Rectal smooth muscle tissue (tissue), 1 donor: ENCODE data around the gene LRPAP1.
"Not testable (repeated sequence)": the region's sequence is repeated elsewhere in the genome, so short reads cannot be mapped to it uniquely, and the experiment has no call there.

Source experiments
- H3K27ac ChIP-seq: one replicate; pipeline ENCODE4 v1.7.0; 2013; ENCODE audit warnings: low read depth, low read length, inconsistent platforms
- H3K27me3 ChIP-seq: one replicate; pipeline ENCODE4 v1.7.0; 2013; ENCODE audit warnings: low read length; ENCODE audit not compliant: control insufficient read depth, insufficient read depth
- H3K36me3 ChIP-seq: one replicate; pipeline ENCODE4 v1.7.0; 2013; ENCODE audit warnings: low read length; ENCODE audit not compliant: control insufficient read depth, insufficient read depth
- H3K4me1 ChIP-seq: one replicate; pipeline ENCODE4 v1.7.0; 2013; ENCODE audit warnings: low read length; ENCODE audit not compliant: control insufficient read depth, insufficient read depth
- H3K4me3 ChIP-seq: one replicate; pipeline ENCODE4 v1.7.0; 2013; ENCODE audit warnings: low read length
- H3K9ac ChIP-seq: one replicate; pipeline ENCODE4 v1.7.0; 2013; ENCODE audit warnings: low read length

The LRPAP1 gene

DNA sequence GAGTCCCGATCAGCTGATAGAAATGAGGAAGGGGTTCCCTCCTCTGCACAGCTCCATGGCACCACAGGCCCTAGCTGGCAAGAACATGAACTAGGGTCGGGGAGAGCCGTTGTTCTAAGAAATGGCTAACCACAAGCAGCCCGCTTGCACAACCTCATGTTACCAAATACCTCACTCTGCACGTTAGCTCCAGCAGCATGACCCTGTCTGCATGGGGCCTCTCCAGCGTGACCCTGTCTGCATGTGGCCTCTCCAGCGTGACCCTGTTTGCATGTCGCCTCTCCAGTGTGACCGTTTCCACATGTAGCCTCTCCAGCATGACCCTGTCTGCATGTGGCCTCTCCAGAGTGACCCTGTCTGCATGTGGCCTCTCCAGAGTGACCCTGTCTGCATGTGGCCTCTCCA is 24.9 kb upstream of the LRPAP1 start:
- H3K36me3 ChIP-seq, H3K4me3 ChIP-seq, H3K4me1 ChIP-seq, H3K27ac ChIP-seq, H3K9ac ChIP-seq, H3K27me3 ChIP-seq: not testable (repeated sequence)

DNA sequence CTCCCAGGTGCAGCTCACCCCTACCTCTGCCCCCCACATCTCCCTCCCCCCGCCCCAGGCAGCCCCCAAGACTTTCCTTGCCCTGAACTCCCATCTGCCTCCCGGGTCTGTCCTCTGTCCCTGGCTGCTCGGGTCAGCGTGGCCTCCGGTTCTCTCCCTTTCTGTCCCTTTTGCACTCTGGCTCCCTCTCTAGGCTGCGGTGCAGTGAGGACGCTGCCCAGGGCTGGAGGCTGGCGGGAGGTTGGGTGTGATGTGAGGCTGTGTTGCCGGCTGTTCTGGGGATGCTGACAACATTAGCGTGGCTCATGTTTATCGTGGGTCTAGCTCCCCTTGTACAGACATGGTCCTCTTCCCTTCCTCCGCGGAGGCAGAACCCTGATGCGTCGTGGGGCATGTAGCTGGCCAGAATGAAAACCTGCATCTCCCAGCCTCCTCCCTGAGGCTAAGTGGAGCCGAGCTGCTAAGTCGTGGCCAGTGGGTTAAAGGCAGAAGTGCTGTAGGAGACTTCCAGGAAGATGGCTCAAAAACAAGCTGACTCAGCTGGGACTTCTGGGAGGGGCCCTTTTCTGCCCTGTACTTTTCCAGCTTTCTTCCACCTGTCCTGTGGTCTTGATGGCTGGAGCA is 24.1 kb upstream of the LRPAP1 start:
- H3K4me1 ChIP-seq, H3K27ac ChIP-seq, H3K36me3 ChIP-seq, H3K9ac ChIP-seq, H3K27me3 ChIP-seq, H3K4me3 ChIP-seq: not testable (repeated sequence)

DNA sequence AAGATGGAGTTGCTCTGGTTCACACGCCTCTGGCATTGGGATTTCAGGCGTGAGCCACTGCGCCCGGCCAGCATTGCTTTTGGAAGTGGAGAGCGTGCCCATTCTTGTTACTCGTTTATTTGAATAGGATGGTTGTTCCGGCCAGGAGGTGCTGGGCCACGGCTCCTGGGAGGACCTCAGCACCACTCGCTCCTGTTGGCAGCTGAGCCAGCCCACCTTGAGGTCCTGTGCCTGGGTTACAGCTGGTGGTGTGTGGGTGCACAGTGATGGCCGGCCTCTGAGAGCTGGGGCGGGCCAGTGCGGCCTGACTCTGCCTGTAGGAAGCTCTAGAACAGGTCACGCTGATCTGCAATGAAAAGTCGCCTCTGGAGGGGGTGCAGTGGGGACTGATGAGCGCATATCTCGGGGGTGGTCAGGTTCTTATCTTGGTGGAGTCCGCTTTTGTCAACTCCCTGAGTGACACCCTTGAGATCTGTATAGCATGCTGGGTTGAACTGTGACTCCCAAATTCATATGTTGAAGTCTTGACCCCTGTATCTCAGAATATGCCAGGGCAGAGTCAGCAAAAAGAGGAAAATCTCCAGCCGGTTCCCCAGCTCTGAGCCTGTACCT is 23.3 kb upstream of the LRPAP1 start:
- not testable (repeated sequence) for H3K27ac ChIP-seq, H3K4me1 ChIP-seq, H3K27me3 ChIP-seq, H3K9ac ChIP-seq, H3K36me3 ChIP-seq, H3K4me3 ChIP-seq

DNA sequence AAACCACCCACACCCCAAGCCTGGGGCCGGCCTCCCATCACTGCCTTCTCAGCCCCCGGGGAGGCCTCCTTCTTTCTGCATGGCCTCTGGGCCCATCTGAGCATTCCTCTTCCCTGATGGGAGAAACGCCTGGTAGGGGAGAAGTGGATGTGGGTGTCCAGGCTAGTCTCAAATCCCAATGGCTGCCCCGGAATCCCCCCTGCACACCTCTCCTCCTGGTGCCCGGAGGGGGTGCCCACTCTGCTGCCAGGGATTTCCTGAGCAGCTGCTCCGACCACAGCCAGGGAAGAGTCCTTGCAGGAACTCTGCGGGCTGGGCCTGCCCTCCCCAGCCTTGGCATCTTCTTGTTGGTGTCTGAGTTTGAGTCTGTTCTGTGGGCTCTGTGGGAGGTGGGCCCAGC is 19.1 kb upstream of the LRPAP1 start:
- not testable (repeated sequence) for H3K4me3 ChIP-seq, H3K36me3 ChIP-seq, H3K4me1 ChIP-seq, H3K9ac ChIP-seq, H3K27me3 ChIP-seq, H3K27ac ChIP-seq

DNA sequence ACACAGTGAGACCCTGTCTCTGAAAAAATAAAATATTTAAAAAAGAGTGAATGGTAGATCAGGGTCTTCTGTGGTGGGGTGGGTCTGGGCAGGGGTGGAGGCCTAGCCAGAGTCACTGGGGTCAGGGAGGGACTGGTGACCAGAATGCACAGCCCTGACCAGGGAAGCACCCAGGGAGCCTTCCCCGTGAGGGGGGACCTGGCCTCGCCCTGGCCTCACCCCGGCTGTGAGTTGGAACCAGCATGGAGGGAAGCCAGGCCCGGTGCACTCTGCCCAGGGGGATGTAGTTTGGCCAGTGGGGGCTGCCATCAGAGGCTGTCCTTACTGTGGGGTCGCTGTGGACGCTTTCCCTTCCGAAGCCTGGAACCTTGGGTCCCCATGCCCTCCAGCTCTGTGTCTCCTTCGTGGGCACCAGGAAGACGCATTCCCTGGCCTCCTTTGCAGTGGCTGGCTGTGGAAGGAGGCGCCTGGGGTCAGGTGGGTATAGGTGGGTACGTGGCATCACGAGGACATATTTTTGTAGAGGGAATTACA is 18.6 kb upstream of the LRPAP1 start:
- not testable (repeated sequence) for H3K4me3 ChIP-seq, H3K4me1 ChIP-seq, H3K27me3 ChIP-seq, H3K9ac ChIP-seq, H3K27ac ChIP-seq, H3K36me3 ChIP-seq

DNA sequence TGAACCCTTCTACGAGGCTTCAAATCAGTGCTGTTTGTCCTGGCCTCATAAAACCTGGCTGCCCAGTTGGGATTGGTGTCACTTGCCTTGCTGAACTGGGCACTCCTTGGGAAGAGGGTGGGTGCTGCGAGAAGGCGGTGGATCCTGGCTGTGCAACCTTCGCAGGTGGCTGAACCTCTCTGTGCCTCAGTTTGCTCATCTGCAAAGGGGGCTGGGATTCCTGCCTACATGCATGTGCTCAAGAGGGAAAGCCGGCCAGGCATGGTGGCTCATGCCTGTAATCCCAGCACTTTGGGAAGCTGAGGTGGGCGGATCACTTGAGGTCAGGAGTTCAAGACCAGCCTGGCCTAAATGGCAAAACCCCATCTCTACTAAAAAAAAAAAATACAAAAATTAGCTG is 17.8 kb upstream of the LRPAP1 start:
- not testable (repeated sequence) for H3K27ac ChIP-seq, H3K4me3 ChIP-seq, H3K36me3 ChIP-seq, H3K27me3 ChIP-seq, H3K4me1 ChIP-seq, H3K9ac ChIP-seq

DNA sequence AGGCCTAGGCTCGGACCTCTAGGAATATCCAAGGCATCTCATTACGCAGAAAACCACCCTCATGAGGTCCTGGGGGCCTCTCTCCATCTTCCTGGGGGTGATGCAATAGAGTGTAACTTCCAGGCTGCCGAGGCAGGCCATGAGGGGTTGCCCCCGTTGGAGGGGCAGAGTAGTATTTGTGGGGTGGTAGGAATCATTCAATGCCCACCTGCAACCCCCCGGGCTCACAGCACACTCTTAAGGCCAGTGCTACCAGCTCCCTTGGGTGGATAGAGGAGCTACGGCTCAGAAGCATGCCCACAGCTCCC is 17.4 kb upstream of the LRPAP1 start:
- H3K36me3 ChIP-seq, H3K4me1 ChIP-seq, H3K27ac ChIP-seq, H3K4me3 ChIP-seq, H3K9ac ChIP-seq, H3K27me3 ChIP-seq: not testable (repeated sequence)

DNA sequence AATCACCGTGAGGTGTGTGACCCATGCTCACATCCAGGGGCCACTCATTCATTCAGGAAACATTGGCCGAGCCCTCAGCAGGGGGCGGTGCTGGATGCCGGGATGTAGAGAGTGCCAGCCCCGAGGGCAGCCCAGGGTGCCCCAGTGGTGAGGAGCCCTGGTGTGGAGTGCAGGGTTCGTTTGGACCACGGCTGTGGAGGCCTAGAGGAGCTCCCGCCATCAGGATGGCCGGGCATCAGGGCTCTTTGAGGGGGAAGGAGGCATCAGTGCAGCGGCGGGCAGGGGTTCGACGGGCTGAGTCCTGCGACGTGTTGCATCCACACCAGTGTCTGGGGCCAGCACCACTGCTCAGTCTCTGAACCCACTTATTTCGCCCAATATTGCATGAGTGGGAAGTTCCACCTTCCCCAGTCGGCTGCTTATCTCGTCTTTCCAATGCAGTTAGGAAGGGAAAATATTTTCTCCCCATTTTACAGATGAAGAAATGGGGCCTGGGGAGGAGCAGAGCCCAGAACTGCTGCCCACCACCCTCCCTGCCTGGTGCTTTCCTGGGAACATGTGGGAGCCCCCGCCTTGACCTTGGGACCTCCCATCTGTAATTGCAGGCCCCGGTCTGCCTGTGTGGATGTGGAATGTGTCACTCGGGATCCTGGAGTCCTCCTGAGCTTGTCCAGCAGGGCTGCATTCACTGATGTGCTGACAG is 16.9 kb upstream of the LRPAP1 start:
- not testable (repeated sequence) for H3K36me3 ChIP-seq, H3K27me3 ChIP-seq, H3K9ac ChIP-seq, H3K4me3 ChIP-seq, H3K4me1 ChIP-seq, H3K27ac ChIP-seq

DNA sequence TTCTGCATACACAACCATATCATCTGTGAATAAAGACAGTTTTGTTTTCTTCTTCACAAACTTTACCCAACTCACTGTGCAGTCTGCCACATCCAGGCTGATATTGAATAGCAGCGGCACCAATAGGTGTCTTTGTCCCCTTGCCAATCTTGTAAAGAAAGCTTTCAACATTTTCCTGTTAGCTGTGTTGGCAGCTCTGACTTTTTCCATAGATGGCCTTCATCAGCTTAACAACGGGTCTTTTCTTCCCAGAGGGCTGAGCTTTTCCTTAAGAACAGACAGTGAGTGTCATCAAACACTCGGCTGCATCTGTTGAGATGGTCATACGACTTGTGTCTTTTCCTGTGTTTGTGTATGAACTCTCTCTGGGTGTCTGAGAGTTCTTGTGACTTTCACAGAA is 14.5 kb upstream of the LRPAP1 start:
- not testable (repeated sequence) for H3K9ac ChIP-seq, H3K27ac ChIP-seq, H3K4me1 ChIP-seq, H3K27me3 ChIP-seq, H3K4me3 ChIP-seq, H3K36me3 ChIP-seq

DNA sequence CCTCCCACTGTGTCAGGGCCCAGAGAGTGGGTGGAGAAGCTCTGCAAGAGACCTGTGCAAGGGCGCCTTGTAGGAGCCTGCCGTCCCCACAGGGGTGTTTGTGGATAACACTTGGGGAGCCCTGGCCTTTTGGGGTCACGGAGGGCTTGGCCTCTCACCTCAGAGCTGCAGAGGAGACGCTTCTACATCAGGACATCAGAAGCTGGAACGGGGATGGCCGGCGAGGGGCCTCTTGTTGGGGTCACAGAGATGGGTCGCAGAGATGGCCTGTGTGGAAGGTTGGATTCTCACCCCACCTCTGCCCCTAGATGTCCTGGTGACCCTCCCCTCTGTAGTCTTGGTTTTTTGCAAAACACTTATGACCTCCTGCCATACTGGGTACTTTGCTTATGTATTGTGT is 13.1 kb upstream of the LRPAP1 start:
- H3K4me1 ChIP-seq, H3K27ac ChIP-seq, H3K27me3 ChIP-seq, H3K36me3 ChIP-seq, H3K9ac ChIP-seq, H3K4me3 ChIP-seq: not testable (repeated sequence)

DNA sequence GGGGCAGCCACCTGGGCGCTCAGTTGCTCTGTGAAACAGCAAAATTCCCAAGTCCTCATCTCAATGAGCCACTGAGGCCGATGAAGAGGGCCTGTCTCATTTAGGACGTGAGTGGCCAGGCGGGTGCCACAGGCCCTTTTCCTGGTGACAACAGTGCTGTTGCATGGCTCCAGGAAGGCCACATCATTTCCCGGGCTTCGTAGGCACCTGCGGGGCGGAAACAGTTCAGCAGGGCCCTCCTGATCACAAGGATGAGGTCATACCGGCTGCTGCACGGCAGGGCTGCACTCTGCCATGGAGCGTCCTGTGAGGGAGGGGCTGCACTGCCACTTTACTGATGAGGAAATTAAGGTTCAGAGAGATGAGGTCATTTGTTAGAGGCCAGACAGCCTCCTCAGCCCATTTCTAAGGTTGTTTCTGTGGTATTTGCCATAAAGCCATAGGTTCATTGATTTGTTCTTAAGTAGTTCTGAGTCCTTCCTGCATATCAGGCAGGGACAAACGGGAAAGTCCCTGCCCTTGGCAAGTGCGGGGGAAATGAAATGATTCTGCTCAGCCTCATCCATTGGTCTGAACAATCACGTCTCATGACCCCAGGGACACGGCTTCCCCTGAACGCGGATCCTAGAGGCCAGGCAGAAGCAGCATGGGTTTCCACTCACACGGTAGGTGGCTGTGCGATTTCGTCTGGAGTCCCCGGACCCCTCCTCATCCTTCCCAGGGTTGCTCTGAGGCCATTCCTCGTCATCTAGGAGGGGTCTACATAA is 12.2 kb upstream of the LRPAP1 start:
- not testable (repeated sequence) for H3K4me3 ChIP-seq, H3K27me3 ChIP-seq, H3K36me3 ChIP-seq, H3K4me1 ChIP-seq, H3K9ac ChIP-seq, H3K27ac ChIP-seq

DNA sequence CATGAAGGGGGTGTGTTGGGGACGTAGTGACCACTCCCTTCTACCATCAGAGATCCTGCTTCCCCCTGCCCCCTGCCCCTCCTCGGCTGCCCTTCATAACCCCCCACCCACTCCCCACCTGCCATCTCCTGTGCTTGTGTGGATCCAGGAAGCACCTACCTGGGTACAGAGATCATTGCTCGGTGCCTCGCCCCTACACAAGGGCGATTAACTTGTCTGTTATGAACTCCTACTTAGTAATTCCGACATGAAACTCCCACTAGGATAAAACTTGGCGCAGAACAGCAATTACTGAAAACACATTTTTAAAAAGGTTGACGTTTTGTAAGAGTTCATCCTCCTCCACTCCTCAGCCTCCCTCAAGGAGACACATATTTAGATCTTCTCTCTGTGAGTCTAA is 11.2 kb upstream of the LRPAP1 start:
- H3K27ac ChIP-seq, H3K36me3 ChIP-seq, H3K27me3 ChIP-seq, H3K9ac ChIP-seq, H3K4me3 ChIP-seq, H3K4me1 ChIP-seq: not testable (repeated sequence)
